OCI-LY1 (cell line): ENCODE measurements around the gene NR1H3.

Experiments used
- H2AFZ ChIP-seq: fragments of 200-600 bp; sonication (generic), shearing (Covaris generic); 2 replicates; pipeline ENCODE4 v1.6.0; 2014; ENCODE audit warnings: antibody characterized with exemption, mild to moderate bottlenecking, low read length
- H3F3A ChIP-seq: fragments of 200-600 bp; sonication (generic), shearing (Covaris generic); 2 replicates; pipeline ENCODE4 v1.6.0; 2014; ENCODE audit warnings: mild to moderate bottlenecking, antibody characterized with exemption, low read length, moderate library complexity; ENCODE audit not compliant: insufficient read depth
- H3K27ac ChIP-seq: fragments of 200-600 bp; sonication (generic); 2 replicates; pipeline ENCODE4 v1.5.1; 2014; ENCODE audit warnings: low read length, mixed run types, mild to moderate bottlenecking, low read depth; ENCODE audit not compliant: poor library complexity, severe bottlenecking
- H3K27me3 ChIP-seq: fragments of 200-600 bp; sonication (generic); 2 replicates; pipeline ENCODE4 v1.6.0; 2014; ENCODE audit warnings: antibody characterized with exemption, mild to moderate bottlenecking, low read length, moderate library complexity; ENCODE audit not compliant: insufficient read depth
- H3K36me3 ChIP-seq: fragments of 200-600 bp; sonication (generic); 2 replicates; pipeline ENCODE4 v1.6.1; 2014; ENCODE audit warnings: mild to moderate bottlenecking, antibody characterized with exemption, low read length, moderate library complexity, mixed read lengths; ENCODE audit not compliant: insufficient read depth
- H3K4me1 ChIP-seq: fragments of 200-600 bp; sonication (generic); 2 replicates; pipeline ENCODE4 v1.5.1; 2014; ENCODE audit warnings: mild to moderate bottlenecking, low read length, moderate library complexity; ENCODE audit not compliant: insufficient read depth, severe bottlenecking
- H3K4me2 ChIP-seq: fragments of 200-600 bp; sonication (generic), shearing (Covaris generic); 2 replicates; pipeline ENCODE4 v1.6.1; 2014; ENCODE audit warnings: low read length
- H3K4me3 ChIP-seq: fragments of 200-600 bp; sonication (generic); 2 replicates; pipeline ENCODE4 v1.5.1; 2014; ENCODE audit warnings: low read length, low read depth, mild to moderate bottlenecking, mixed read lengths; ENCODE audit not compliant: poor library complexity, severe bottlenecking
- H3K79me2 ChIP-seq: fragments of 200-600 bp; shearing (Covaris generic); 2 replicates; pipeline ENCODE4 v1.6.1; 2016; ENCODE audit warnings: mixed run types, low read length, mixed read lengths; ENCODE audit not compliant: insufficient read depth
- H3K9ac ChIP-seq: fragments of 200-600 bp; sonication (generic), shearing (Covaris generic); 2 replicates; pipeline ENCODE4 v1.6.1; 2014; ENCODE audit warnings: mild to moderate bottlenecking, low read length, mixed read lengths
- H3K9me2 ChIP-seq: fragments of 200-600 bp; sonication (generic), shearing (Covaris generic); 2 replicates; pipeline ENCODE4 v1.6.1; 2014; ENCODE audit warnings: low read depth, mild to moderate bottlenecking, low read length, mixed read lengths
- H3K9me3 ChIP-seq: fragments of 200-600 bp; shearing (Covaris generic); 2 replicates; pipeline ENCODE4 v1.6.1; 2014; ENCODE audit warnings: low read length, mixed read lengths
- H4K20me1 ChIP-seq: fragments of 200-600 bp; sonication (generic), shearing (Covaris generic); 2 replicates; pipeline ENCODE4 v1.6.0; 2016; ENCODE audit warnings: mild to moderate bottlenecking, low read length; ENCODE audit not compliant: insufficient read depth
- CTCF ChIP-seq: fragments of 200-600 bp; sonication (generic), shearing (Covaris generic); IDR thresholded peaks from 2 replicates; pipeline ENCODE4 v1.5.1; 2017; ENCODE audit warnings: mild to moderate bottlenecking, antibody characterized with exemption, low read length, moderate library complexity, mixed read lengths
- EZH2 ChIP-seq: fragments of 200-600 bp; sonication (generic), shearing (Covaris generic); IDR thresholded peaks from 2 replicates; pipeline ENCODE4 v1.8.0; 2017; ENCODE audit warnings: borderline replicate concordance, mixed run types, mild to moderate bottlenecking, antibody characterized with exemption, low read length, moderate library complexity, mixed read lengths

Gene NR1H3

DNA sequence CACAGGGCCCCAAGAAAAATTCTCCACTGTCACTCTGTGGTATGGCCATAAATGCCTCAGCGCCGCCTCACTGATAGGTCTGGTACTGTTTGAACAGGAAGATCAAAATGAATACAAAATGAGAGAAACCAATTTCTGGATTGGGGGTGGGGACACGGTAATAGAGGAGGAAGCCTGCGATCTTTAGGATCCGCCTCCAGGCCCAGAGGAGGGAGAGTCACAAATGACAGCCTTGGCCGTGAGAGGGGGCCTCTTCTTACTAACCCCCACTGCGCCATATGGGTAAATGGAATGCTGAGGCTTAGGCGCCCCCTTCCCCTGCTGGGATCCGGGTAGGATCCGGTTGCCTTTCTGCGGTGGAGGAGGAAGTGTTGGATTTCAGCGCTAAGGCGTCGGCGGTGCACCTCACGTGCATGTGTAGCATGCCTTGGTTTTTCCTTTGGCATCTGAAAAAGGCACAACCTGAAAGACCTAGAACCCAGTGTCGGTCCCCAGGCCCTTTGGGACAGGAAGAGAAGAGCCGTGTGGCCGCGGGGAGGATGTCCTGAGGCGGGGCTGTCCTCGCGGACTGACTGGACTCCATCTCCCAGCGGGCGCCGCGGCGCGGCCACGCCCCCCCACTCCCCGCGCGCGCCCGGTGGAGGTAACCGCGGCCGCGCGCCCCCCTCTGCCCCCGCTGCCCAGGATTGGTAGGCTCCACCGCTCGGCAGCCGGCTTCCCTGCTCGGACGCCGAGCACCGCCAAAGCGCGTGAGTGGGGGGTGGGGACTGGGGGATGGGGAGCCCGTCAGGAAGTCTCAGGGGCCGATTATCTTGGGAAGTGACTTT, 11.4 kb downstream of the NR1H3 start:
- H3F3A ChIP-seq, result no peaks in the 10 kb centered on the region
- H3K27ac ChIP-seq, result peak overlapping the region; percentile 75
- peak overlapping the region; percentile 87 for H3K4me3 ChIP-seq
- H3K9me3 ChIP-seq, result no peaks in the 10 kb centered on the region
- peaks cover 5% of the 10 kb centered on the region; the same call in 1 of the 2 replicates for H3K36me3 ChIP-seq
- no peaks in the 10 kb centered on the region for H3K27me3 ChIP-seq
- H4K20me1 ChIP-seq, result no peaks in the 10 kb centered on the region
- no peak for TF ChIP-seq EZH2
- no peak for TF ChIP-seq CTCF
- peak overlapping the region; percentile 86 for H3K9ac ChIP-seq
- H3K79me2 ChIP-seq, result peaks cover 25% of the 10 kb centered on the region
- no peaks in the 10 kb centered on the region for H3K9me2 ChIP-seq
- peaks cover 46% of the 10 kb centered on the region for H3K4me1 ChIP-seq
- H3K4me2 ChIP-seq, result peak overlapping the region; percentile 100
- H2AFZ ChIP-seq, result peak overlapping the region; percentile 57; the same call in 1 of the 2 replicates

DNA sequence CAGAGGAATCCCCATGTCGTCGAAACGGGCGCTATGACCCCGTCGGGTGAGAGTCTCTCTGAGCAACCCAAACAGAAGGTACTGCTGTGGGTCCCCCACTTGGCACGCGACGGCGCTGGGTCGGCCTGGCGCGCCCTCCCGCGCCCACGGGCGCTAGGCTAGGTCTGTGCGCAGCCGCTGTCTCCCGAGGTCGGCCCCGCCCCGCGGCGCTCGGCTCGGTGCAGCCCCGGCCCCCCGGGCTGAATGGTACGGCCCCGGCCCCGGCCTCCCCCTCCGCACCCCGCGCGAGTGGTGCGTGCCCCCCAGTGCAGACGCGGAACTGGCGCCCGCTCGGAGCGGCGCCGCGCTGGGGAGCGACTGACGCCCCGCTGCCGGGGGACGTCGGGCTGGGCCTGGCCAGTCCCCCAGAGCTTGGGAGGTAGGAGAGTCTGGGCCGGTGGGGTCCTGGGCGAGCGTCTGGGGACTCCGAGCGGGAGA, 12.1 kb downstream of the NR1H3 start, which contains the start of gene MADD:
Gene MADD, plus strand, starts transcription at position 305 of the 477 bp plus-strand sequence.
- peak within 1 kb of the TSS; percentile 75 for H3K27ac ChIP-seq
- H3K4me1 ChIP-seq, result peaks cover 46% of the 10 kb centered on the region
- H3K36me3 ChIP-seq, result peaks cover 12% of the 10 kb centered on the region
- H3K27me3 ChIP-seq, result no peaks in the 10 kb centered on the region
- H3K4me2 ChIP-seq, result peak within 1 kb of the TSS; percentile 100
- no peaks in the 10 kb centered on the region for H4K20me1 ChIP-seq
- H3K9ac ChIP-seq, result peak within 1 kb of the TSS; percentile 86
- peaks cover 25% of the 10 kb centered on the region for H3K79me2 ChIP-seq
- peak within 1 kb of the TSS; percentile 57; the same call in 1 of the 2 replicates for H2AFZ ChIP-seq
- no peaks in the 10 kb centered on the region for H3K9me3 ChIP-seq
- H3K9me2 ChIP-seq, result no peaks in the 10 kb centered on the region
- TF ChIP-seq CTCF (peak; percentile 21; the same call in 1 of the 2 replicates), EZH2 (no peak)
- H3F3A ChIP-seq, result no peaks in the 10 kb centered on the region
- peak within 1 kb of the TSS; percentile 87 for H3K4me3 ChIP-seq

GRCh38 chr11:47270331-47271271, 12.8 kb downstream of the NR1H3 start:
- peaks cover 18% of the 10 kb centered on the region for H3K36me3 ChIP-seq
- no peaks in the 10 kb centered on the region for H4K20me1 ChIP-seq
- H3F3A ChIP-seq, result no peaks in the 10 kb centered on the region
- H2AFZ ChIP-seq, result no peak overlapping the region
- H3K9me3 ChIP-seq, result no peaks in the 10 kb centered on the region
- H3K4me1 ChIP-seq, result peaks cover 41% of the 10 kb centered on the region
- H3K27ac ChIP-seq, result peak overlapping the region; percentile 11
- peak overlapping the region; percentile 100 for H3K4me2 ChIP-seq
- H3K9ac ChIP-seq, result peak overlapping the region; percentile 86
- TF ChIP-seq CTCF, result peak; percentile 46
- TF ChIP-seq EZH2, result no peak
- no peaks in the 10 kb centered on the region for H3K9me2 ChIP-seq
- H3K27me3 ChIP-seq, result no peaks in the 10 kb centered on the region
- peak overlapping the region; percentile 87 for H3K4me3 ChIP-seq
- H3K79me2 ChIP-seq, result peaks cover 25% of the 10 kb centered on the region
